ENCODE data around the gene ADAM8.
A peak's percentile ranks its signal among the peaks of the same experiment; 100 is the strongest.

Gene ADAM8

GRCh38 chr10:133312016-133312768 lies 35.5 kb upstream of the ADAM8 start:
- TF ChIP-seq CTCF (IDR thresholded peaks at IDR 0.05; ENCODE audit: low read depth, low read length) = no peak

GRCh38 chr10:133311570-133311969 lies 34.9 kb upstream of the ADAM8 start:
- DNase-seq (ENCODE audit: extremely low read depth, low read depth) = no peak
- TF ChIP-seq CTCF (IDR thresholded peaks at IDR 0.05; ENCODE audit: low read depth, low read length) = no peak

More at GRCh38 chr10:133312016-133312768, 35.5 kb upstream of the ADAM8 start:
- no peak for DNase-seq (ENCODE audit: extremely low read depth, low read depth)

- TF ChIP-seq CTCF (IDR thresholded peaks at IDR 0.05; ENCODE audit: low read depth, low read length) = no peak
- DNase-seq (ENCODE audit: extremely low read depth, low read depth) = no peak
These were observed 34.1 kb upstream of the ADAM8 start for GRCh38 chr10:133310789-133311188.

GRCh38 chr10:133310399-133310755 lies 33.7 kb upstream of the ADAM8 start:
- no peak for TF ChIP-seq CTCF (IDR thresholded peaks at IDR 0.05; ENCODE audit: low read depth, low read length)
- no peak for DNase-seq (ENCODE audit: extremely low read depth, low read depth)

- no peak for TF ChIP-seq CTCF (IDR thresholded peaks at IDR 0.05; ENCODE audit: low read depth, low read length)
- DNase-seq (ENCODE audit: extremely low read depth, low read depth) = no peak
These were observed 33.2 kb upstream of the ADAM8 start for GRCh38 chr10:133309720-133310398.

GRCh38 chr10:133309100-133309719 lies 32.5 kb upstream of the ADAM8 start:
- no peak for TF ChIP-seq CTCF (IDR thresholded peaks at IDR 0.05; ENCODE audit: low read depth, low read length)
- DNase-seq (ENCODE audit: extremely low read depth, low read depth) = peak; percentile 74
